Peyer's patch (tissue), 4 donors: ENCODE measurements around the gene KRTAP9-6.

ENCODE experiments used
- POLR2A ChIP-seq, 2 donors: fragments of 450-650 bp; IDR thresholded peaks; one replicate each; pipeline ENCODE4 v1.5.1; 2017; ENCODE audit warnings: antibody characterized with exemption in 2 of 2, mild to moderate bottlenecking in 2 of 2, moderate library complexity in 2 of 2
- TF ChIP-seq, protein P1 (sequence below), 6 experiments: fragments of 450-650 bp in 4 of 6; fragments of 200-600 bp in 2 of 6; sonication (generic) in 1 of 6; IDR thresholded peaks; one replicate each; pipeline ENCODE4 v1.5.1; 2017 to 2019; ENCODE audit warnings: antibody characterized with exemption in 6 of 6, mild to moderate bottlenecking in 3 of 6, moderate library complexity in 1 of 6

DNA sequence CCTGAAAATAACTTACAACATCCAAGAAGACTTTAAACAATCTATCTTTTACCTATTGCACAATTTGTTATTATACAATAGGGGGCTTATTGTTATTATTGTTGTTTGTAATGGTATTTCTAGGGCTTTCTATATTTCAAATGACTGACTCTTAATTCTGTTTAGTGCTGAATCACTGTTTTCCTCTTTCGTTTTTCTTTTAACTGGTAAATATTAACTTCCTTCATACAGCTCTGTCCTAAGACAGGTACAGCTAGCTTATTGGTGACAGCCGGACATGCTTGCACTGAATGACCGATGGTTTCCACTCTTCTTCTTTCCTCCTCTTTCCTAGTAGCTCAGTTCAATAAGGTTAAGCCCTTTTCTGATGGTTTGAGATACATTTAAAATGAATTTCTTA lies 21.9 kb downstream of the KRTAP9-6 start:
- TF ChIP-seq POLR2A (IDR thresholded peaks at IDR 0.05) = no peak
- TF ChIP-seq, protein P1, sequence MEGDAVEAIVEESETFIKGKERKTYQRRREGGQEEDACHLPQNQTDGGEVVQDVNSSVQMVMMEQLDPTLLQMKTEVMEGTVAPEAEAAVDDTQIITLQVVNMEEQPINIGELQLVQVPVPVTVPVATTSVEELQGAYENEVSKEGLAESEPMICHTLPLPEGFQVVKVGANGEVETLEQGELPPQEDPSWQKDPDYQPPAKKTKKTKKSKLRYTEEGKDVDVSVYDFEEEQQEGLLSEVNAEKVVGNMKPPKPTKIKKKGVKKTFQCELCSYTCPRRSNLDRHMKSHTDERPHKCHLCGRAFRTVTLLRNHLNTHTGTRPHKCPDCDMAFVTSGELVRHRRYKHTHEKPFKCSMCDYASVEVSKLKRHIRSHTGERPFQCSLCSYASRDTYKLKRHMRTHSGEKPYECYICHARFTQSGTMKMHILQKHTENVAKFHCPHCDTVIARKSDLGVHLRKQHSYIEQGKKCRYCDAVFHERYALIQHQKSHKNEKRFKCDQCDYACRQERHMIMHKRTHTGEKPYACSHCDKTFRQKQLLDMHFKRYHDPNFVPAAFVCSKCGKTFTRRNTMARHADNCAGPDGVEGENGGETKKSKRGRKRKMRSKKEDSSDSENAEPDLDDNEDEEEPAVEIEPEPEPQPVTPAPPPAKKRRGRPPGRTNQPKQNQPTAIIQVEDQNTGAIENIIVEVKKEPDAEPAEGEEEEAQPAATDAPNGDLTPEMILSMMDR (IDR thresholded peaks at IDR 0.05) = no peak
